ENCODE measurements around the gene FOXA3.

- no peak for TF ChIP-seq EZH2phosphoT487 (conservative IDR thresholded peaks at IDR 0.05; ENCODE audit: low read length)
- TF ChIP-seq, protein P1, sequence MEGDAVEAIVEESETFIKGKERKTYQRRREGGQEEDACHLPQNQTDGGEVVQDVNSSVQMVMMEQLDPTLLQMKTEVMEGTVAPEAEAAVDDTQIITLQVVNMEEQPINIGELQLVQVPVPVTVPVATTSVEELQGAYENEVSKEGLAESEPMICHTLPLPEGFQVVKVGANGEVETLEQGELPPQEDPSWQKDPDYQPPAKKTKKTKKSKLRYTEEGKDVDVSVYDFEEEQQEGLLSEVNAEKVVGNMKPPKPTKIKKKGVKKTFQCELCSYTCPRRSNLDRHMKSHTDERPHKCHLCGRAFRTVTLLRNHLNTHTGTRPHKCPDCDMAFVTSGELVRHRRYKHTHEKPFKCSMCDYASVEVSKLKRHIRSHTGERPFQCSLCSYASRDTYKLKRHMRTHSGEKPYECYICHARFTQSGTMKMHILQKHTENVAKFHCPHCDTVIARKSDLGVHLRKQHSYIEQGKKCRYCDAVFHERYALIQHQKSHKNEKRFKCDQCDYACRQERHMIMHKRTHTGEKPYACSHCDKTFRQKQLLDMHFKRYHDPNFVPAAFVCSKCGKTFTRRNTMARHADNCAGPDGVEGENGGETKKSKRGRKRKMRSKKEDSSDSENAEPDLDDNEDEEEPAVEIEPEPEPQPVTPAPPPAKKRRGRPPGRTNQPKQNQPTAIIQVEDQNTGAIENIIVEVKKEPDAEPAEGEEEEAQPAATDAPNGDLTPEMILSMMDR (IDR thresholded peaks at IDR 0.05; ENCODE audit: insufficient read depth, low read length, poor library complexity, severe bottlenecking) = no peak
These were observed 21.7 kb downstream of the FOXA3 start, which contains the start of gene IRF2BP1 for GRCh38 chr19:45885556-45886426.
